ENCODE data around the gene VPS26C. TPM values are rescaled to one million over a fixed set of nuclear protein-coding genes. Genes with fewer than 3 reads are reported as not detected.

Gene VPS26C
- polyA plus RNA-seq, 1 donor = 49.8 TPM

GRCh38 chr21:37266515-37267221 is 466 bp downstream of the VPS26C start:
- DNase-seq = no peak

GRCh38 chr21:37264808-37265207 is 2.3 kb downstream of the VPS26C start:
- DNase-seq = no peak

GRCh38 chr21:37263827-37264600 is 3.1 kb downstream of the VPS26C start:
- DNase-seq = no peak

GRCh38 chr21:37259426-37259825 is 7.7 kb downstream of the VPS26C start:
- no peak for DNase-seq

GRCh38 chr21:37257967-37258877 is 8.9 kb downstream of the VPS26C start:
- DNase-seq = peak; percentile 70

- peak; percentile 50 for DNase-seq
Observed at GRCh38 chr21:37257511-37257966, 9.6 kb downstream of the VPS26C start.

- no peak for DNase-seq
Observed at GRCh38 chr21:37253991-37254390, 13.1 kb downstream of the VPS26C start.

- no peak for DNase-seq
Observed at GRCh38 chr21:37251294-37251634, 15.9 kb downstream of the VPS26C start.

GRCh38 chr21:37249112-37249904 is 17.8 kb downstream of the VPS26C start:
- no peak for DNase-seq

- DNase-seq = no peak
Observed at GRCh38 chr21:37248298-37248697, 18.8 kb downstream of the VPS26C start.

- DNase-seq = no peak
Observed at GRCh38 chr21:37245151-37245550, 22.0 kb downstream of the VPS26C start.

- no peak for DNase-seq
Observed at GRCh38 chr21:37244501-37245095, 22.5 kb downstream of the VPS26C start.

- no peak for DNase-seq
Observed at GRCh38 chr21:37243961-37244360, 23.2 kb downstream of the VPS26C start.

GRCh38 chr21:37241426-37241825 is 25.7 kb downstream of the VPS26C start:
- no peak for DNase-seq

- DNase-seq = no peak
Observed at GRCh38 chr21:37240978-37241377, 26.2 kb downstream of the VPS26C start.

GRCh38 chr21:37237764-37238163 is 29.4 kb downstream of the VPS26C start:
- DNase-seq = no peak

- no peak for DNase-seq
Observed at GRCh38 chr21:37237346-37237745, 29.8 kb downstream of the VPS26C start.

GRCh38 chr21:37233551-37234146 is 33.5 kb downstream of the VPS26C start:
- no peak for DNase-seq

- no peak for DNase-seq
Observed at GRCh38 chr21:37232274-37233018, 34.7 kb downstream of the VPS26C start.

GRCh38 chr21:37231671-37232070 is 35.5 kb downstream of the VPS26C start:
- DNase-seq = no peak
